ENCODE data around the gene NLGN4X.

NLGN4X gene

DNA sequence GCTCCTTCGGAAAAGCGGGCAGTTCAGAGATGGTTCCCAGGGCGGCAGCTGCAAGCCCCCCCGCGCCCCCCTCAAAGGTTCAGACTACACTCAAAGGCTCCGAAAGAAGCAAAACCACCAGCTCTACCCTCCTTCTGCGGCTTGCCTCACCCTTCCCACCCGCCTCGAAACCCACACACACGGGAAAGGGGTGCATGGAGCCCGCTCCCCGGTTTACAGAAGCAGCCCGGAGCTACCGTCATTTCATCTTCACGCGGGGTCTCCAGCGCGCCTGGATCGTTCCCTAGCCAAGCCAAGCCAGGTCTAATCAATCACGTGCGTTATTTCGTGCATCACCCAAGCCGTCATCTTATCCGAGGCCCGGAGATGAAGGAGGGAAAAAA lies 1.2 kb downstream of the NLGN4X start:
- peak overlapping the region; percentile 68 for H3K4me3 ChIP-seq
- DNase-seq (ENCODE audit: low spot score), result no peak
- TF ChIP-seq CTCF (IDR thresholded peaks at IDR 0.05), result no peak
- H3K27ac ChIP-seq, result peak overlapping the region in 1 of 2 donors; percentile 32

DNA sequence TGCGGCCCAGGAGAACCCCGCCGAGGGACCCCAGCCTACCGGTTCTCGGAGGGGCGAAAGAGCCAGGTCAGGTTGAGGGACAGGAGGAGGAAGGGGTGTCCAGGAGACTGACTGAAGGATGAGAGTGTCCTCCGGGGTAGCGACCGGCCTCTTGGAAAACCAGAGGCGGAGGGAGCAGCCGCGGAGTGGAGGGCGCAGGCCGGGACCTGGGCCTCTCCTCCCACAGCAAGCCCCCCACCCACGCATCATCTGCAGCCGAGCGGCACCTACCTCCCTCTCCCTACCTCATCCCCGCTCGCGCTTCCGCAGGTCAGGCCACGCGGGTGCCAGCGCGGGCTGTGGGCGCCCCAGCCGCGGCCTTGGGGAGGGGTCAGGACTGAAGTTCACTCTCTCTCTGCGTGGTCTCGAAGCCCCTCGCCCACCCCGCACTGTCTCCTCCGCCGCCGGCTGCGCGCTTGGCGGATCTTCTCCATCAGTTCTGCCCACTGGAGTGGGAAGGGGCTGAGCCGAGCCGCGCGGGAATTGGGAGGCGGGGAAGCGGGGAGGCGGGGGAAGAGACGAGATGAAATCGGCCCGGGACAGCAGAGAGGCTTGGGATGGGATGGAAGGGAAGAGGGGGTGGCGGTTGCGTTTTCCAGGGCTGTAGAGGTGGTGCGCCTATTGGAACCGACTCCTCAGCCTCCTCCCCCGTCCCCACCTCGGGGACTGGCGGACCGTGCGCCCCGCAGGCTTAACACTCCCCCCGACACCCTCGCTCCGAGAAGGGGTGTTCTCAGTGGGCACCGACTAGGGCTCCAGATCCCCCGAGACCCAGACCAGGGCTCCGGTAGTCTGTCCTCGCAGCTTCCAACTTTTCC lies 1.8 kb downstream of the NLGN4X start:
- no peak for TF ChIP-seq CTCF (IDR thresholded peaks at IDR 0.05)
- H3K27ac ChIP-seq, result peak overlapping the region in 1 of 2 donors; percentile 32
- peak overlapping the region; percentile 68 for H3K4me3 ChIP-seq
- DNase-seq (ENCODE audit: low spot score), result no peak

DNA sequence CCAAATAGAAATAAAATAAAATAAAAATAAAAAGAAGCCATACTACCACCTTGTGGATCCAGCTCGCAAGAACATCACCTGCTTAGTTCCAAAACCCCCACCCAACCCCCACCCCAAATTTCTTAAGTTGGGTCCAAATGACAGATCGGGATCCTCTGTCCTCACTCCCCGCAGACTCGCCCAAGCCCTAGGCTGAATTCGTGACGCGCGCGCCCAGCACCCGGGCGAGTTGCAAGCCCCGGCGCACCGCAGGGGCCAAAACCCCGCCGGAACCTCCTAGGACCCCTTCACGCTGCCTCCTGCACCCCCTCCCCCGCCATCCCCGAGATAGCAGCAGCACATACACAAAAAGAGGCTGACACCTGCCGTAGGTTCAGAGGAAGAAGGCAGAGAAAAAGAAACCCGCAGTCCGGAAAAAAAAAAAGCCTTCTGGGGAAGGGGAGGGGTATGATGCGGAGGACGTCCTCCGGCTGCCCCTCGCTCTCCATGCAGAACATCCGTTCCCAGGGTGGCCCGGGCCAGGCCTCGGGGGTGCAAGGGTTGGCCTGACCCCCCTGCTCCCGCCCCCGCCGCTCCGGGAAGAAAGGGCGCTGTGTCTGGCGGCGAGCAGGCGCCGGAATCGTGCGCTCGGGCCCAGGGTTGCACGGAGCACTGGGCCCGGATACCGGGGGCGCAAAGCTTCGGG lies 2.6 kb downstream of the NLGN4X start:
- no peak for TF ChIP-seq CTCF (IDR thresholded peaks at IDR 0.05)
- no peak for DNase-seq (ENCODE audit: low spot score)
- Histone ChIP-seq H3K27ac (no peak overlapping the region), H3K4me3 (peak overlapping the region; percentile 68)

GRCh38 chrX:6225288-6225910 lies 3.3 kb downstream of the NLGN4X start:
- DNase-seq (ENCODE audit: low spot score), result no peak
- no peak overlapping the region for H3K4me3 ChIP-seq
- no peak for TF ChIP-seq CTCF (IDR thresholded peaks at IDR 0.05)
- H3K27ac ChIP-seq, result no peak overlapping the region

DNA sequence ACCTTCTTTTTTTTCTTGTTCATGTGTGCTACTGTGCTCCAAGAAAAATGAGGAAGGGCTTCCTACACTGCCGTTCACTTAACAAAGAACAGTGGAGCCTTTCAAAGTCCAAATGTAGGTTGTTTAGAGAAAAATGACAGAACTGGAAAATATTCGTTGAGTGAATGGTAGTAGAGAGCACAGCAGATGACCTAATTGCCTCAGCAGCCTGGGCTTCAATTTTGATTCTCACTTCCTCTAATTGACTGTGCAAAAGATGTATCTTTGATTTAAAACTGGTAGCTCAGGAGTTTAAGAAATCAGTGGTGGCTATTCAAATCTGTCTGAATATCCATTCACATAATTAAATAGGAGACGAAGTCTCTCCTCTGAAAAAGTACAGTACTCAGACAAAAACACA lies 5.2 kb downstream of the NLGN4X start:
- no peak overlapping the region for H3K4me3 ChIP-seq
- no peak for TF ChIP-seq CTCF (IDR thresholded peaks at IDR 0.05)
- H3K27ac ChIP-seq, result no peak overlapping the region
- no peak for DNase-seq (ENCODE audit: low spot score)

- no peak for TF ChIP-seq CTCF (IDR thresholded peaks at IDR 0.05)
- Histone ChIP-seq H3K27ac (no peak overlapping the region), H3K4me3 (no peak overlapping the region)
- DNase-seq (ENCODE audit: low spot score), result no peak
Observed at GRCh38 chrX:6210230-6210629, 18.4 kb downstream of the NLGN4X start.
